H1 (cell line): ENCODE results near the gene NTRK2. TPM values are rescaled to one million over a fixed set of nuclear protein-coding genes. Genes with fewer than 3 reads are reported as not detected.

Experiments
- CTCF ChIA-PET: fragments of 300-600 bp; sonication (Branson Sonifier 250); formaldehyde crosslinking; loops from one replicate; lab custom pipeline; 2021; ENCODE audit not compliant: partially characterized antibody; lab: Charles Lee
- POLR2A ChIA-PET: fragments of 300-600 bp; sonication (Branson Sonifier 250); formaldehyde crosslinking; loops from one replicate; lab custom pipeline; 2021; ENCODE audit warnings: inconsistent platforms; ENCODE audit not compliant: partially characterized antibody; lab: Charles Lee
- DNase-seq, 2 experiments: peaks; one replicate each; pipeline versions ENCODE4 v3.0.0 to v3.0.0-alpha.2; 2010 to 2022; ENCODE audit warnings: low spot score in 2 of 2, low read depth in 1 of 2, mixed read lengths in 1 of 2
- FAIRE-seq: peaks from 2 replicates; lab custom pipeline; 2011; peaks lifted over from hg19 to GRCh38; lab: Jason Lieb, UNC
- H2AFZ ChIP-seq: 2 replicates; pipeline ENCODE4 v1.8.1; 2012; ENCODE audit warnings: low read length, inconsistent platforms
- H2AK5ac ChIP-seq: 2 replicates; pipeline ENCODE4 v1.6.1; 2013; ENCODE audit warnings: low read depth, low read length
- H2BK120ac ChIP-seq: replicated peaks from 2 replicates; pipeline ENCODE3; 2013; ENCODE audit warnings: low read depth, low read length, inconsistent platforms
- H2BK12ac ChIP-seq: 2 replicates; pipeline ENCODE4 v1.6.1; 2013; ENCODE audit warnings: low read depth, low read length
- H2BK15ac ChIP-seq: 2 replicates; pipeline ENCODE4 v1.6.1; 2013; ENCODE audit warnings: low read length
- H2BK20ac ChIP-seq: 2 replicates; pipeline ENCODE4 v1.6.1; 2013; ENCODE audit warnings: low read length
- H2BK5ac ChIP-seq: 2 replicates; pipeline ENCODE4 v1.6.1; 2013; ENCODE audit warnings: low read depth, low read length
- H3K14ac ChIP-seq: 2 replicates; pipeline ENCODE4 v1.6.1; 2013; ENCODE audit warnings: inconsistent platforms; ENCODE audit not compliant: insufficient read length
- H3K18ac ChIP-seq: 2 replicates; pipeline ENCODE4 v1.6.1; 2013; ENCODE audit warnings: low read length; ENCODE audit errors: extremely low read depth
- H3K23ac ChIP-seq: 2 replicates; pipeline ENCODE4 v1.6.1; 2013; ENCODE audit warnings: inconsistent platforms; ENCODE audit not compliant: insufficient read length
- H3K23me2 ChIP-seq: 2 replicates; pipeline ENCODE4 v1.6.1; 2013; ENCODE audit warnings: low read depth, low read length
- H3K27ac ChIP-seq: 2 replicates; pipeline ENCODE4 v1.6.1; 2011; ENCODE audit warnings: low read depth, low read length, inconsistent platforms
- H3K27me3 ChIP-seq, 4 experiments: replicated peaks in 1 of 4; 1 replicate in 1 of 4; 2 replicates in 3 of 4; pipeline versions ENCODE4 v1.6.1 to v1.8.1; 2011 to 2013; ENCODE audit warnings: low read length in 3 of 4, mild to moderate bottlenecking in 3 of 4, inconsistent platforms in 2 of 4, mixed read lengths in 2 of 4, moderate library complexity in 1 of 4; ENCODE audit not compliant: control insufficient read depth in 3 of 4, insufficient read depth in 3 of 4; ENCODE audit errors: extremely low read depth in 1 of 4
- H3K36me3 ChIP-seq, 4 experiments: 2 replicates each; pipeline versions ENCODE4 v1.6.1 to v1.8.1; 2011 to 2013; ENCODE audit warnings: mild to moderate bottlenecking in 4 of 4, low read length in 3 of 4, moderate library complexity in 2 of 4, control low read depth in 1 of 4, inconsistent platforms in 1 of 4; ENCODE audit not compliant: insufficient read depth in 4 of 4, control insufficient read depth in 2 of 4
- H3K4ac ChIP-seq: replicated peaks from 2 replicates; pipeline ENCODE3; 2013; ENCODE audit warnings: low read length, low read depth, mixed read lengths, inconsistent platforms; ENCODE audit not compliant: insufficient read length
- H3K4me1 ChIP-seq, 4 experiments: replicated peaks in 1 of 4; 1 replicate in 1 of 4; 2 replicates in 3 of 4; pipeline versions ENCODE4 v1.6.1 to v1.8.1; 2011 to 2013; ENCODE audit warnings: low read length in 3 of 4, inconsistent platforms in 2 of 4, mixed read lengths in 1 of 4; ENCODE audit not compliant: insufficient read depth in 4 of 4, control insufficient read depth in 3 of 4
- H3K4me2 ChIP-seq, 2 experiments: 2 replicates each; pipeline versions ENCODE4 v1.6.1 to v1.8.1; 2011 to 2013; ENCODE audit warnings: low read depth in 2 of 2, low read length in 2 of 2, control low read depth in 1 of 2, inconsistent platforms in 1 of 2, mild to moderate bottlenecking in 1 of 2; ENCODE audit not compliant: insufficient read depth in 1 of 2
- H3K4me3 ChIP-seq, 4 experiments: fragments of 200-600, 300-600 bp in 1 of 4; sonication (generic), shearing (Covaris generic), sonication (Bioruptor Twin) in 1 of 4; 2 replicates each; pipeline versions ENCODE4 v1.5.1 to v1.8.1; 2011 to 2016; ENCODE audit warnings: low read length in 4 of 4, low read depth in 3 of 4, control low read depth in 2 of 4, inconsistent platforms in 2 of 4, mild to moderate bottlenecking in 2 of 4, mixed read lengths in 1 of 4, moderate library complexity in 1 of 4; ENCODE audit not compliant: insufficient read depth in 2 of 4; ENCODE audit errors: extremely low read depth in 1 of 4
- H3K56ac ChIP-seq: replicated peaks from 2 replicates; pipeline ENCODE3; 2013; ENCODE audit warnings: low read depth, mild to moderate bottlenecking, mixed read lengths, low read length, inconsistent platforms; ENCODE audit not compliant: insufficient read length
- H3K79me1 ChIP-seq: 2 replicates; pipeline ENCODE4 v1.6.1; 2013; ENCODE audit warnings: low read depth, low read length, control low read depth
- H3K79me2 ChIP-seq, 2 experiments: 2 replicates each; pipeline versions ENCODE4 v1.6.1 to v1.8.1; 2012 to 2013; ENCODE audit warnings: low read length in 2 of 2, mild to moderate bottlenecking in 2 of 2, inconsistent platforms in 1 of 2; ENCODE audit not compliant: insufficient read depth in 2 of 2, control insufficient read depth in 1 of 2
- H3K9ac ChIP-seq, 4 experiments: replicated peaks in 1 of 4; 1 replicate in 1 of 4; 2 replicates in 3 of 4; pipeline versions ENCODE4 v1.6.1 to v1.8.1; 2011 to 2013; ENCODE audit warnings: low read depth in 3 of 4, low read length in 3 of 4, control low read depth in 2 of 4, mild to moderate bottlenecking in 2 of 4, moderate library complexity in 2 of 4, inconsistent platforms in 1 of 4; ENCODE audit errors: extremely low read depth in 1 of 4
- H3K9me3 ChIP-seq, 2 experiments: 2 replicates each; pipeline versions ENCODE4 v1.6.1 to v1.8.1; 2012 to 2013; ENCODE audit warnings: mild to moderate bottlenecking in 2 of 2, moderate library complexity in 2 of 2, control low read depth in 1 of 2, inconsistent platforms in 1 of 2, low read depth in 1 of 2, low read length in 1 of 2, mixed read lengths in 1 of 2; ENCODE audit not compliant: insufficient read depth in 2 of 2
- H4K20me1 ChIP-seq, 2 experiments: replicated peaks in 1 of 2; 2 replicates each; pipeline versions ENCODE3 to v1.8.1; 2011 to 2013; ENCODE audit warnings: inconsistent platforms in 2 of 2, low read length in 2 of 2, mild to moderate bottlenecking in 1 of 2; ENCODE audit not compliant: insufficient read depth in 2 of 2, control insufficient read depth in 1 of 2
- H4K5ac ChIP-seq: 2 replicates; pipeline ENCODE4 v1.6.1; 2013; ENCODE audit warnings: low read length, low read depth, mixed read lengths, inconsistent platforms; ENCODE audit not compliant: insufficient read length
- H4K8ac ChIP-seq: 2 replicates; pipeline ENCODE4 v1.8.0; 2013; ENCODE audit warnings: mild to moderate bottlenecking, moderate library complexity, low read length, inconsistent platforms; ENCODE audit not compliant: insufficient read depth; ENCODE audit errors: extremely low read depth
- H4K91ac ChIP-seq: replicated peaks from 2 replicates; pipeline ENCODE3; 2013; ENCODE audit warnings: low read length, mixed read lengths, inconsistent platforms; ENCODE audit not compliant: insufficient read length
- CBX8 ChIP-seq: fragments of 300-800, 300-1000 bp; sonication (generic); IDR thresholded peaks from 2 replicates; pipeline ENCODE4 v1.7.1; 2016; ENCODE audit warnings: low read depth, low read length, borderline replicate concordance
- CTBP2 ChIP-seq: IDR thresholded peaks from 2 replicates; pipeline ENCODE4 v1.7.0; 2011; ENCODE audit warnings: borderline replicate concordance, mild to moderate bottlenecking, moderate library complexity, mixed read lengths, low read length; ENCODE audit not compliant: insufficient read depth, insufficient read length
- NANOG ChIP-seq: IDR thresholded peaks from 2 replicates; pipeline ENCODE4 v1.6.1; 2011; ENCODE audit warnings: low read length, low read depth, mild to moderate bottlenecking, inconsistent platforms; ENCODE audit not compliant: insufficient read depth, poor library complexity, severe bottlenecking
- SIRT6 ChIP-seq: IDR thresholded peaks from one replicate; pipeline ENCODE4 v1.7.1; 2012; ENCODE audit warnings: low read length, inconsistent platforms
- SIX5 ChIP-seq: IDR thresholded peaks from 2 replicates; pipeline ENCODE4 v1.6.1; 2011; ENCODE audit warnings: mild to moderate bottlenecking, low read depth, low read length
- SP2 ChIP-seq: IDR thresholded peaks from 2 replicates; pipeline ENCODE4 v1.6.1; 2012; ENCODE audit warnings: mild to moderate bottlenecking, low read length, inconsistent platforms
- SRF ChIP-seq: IDR thresholded peaks from 2 replicates; pipeline ENCODE4 v1.6.1; 2011; ENCODE audit warnings: mild to moderate bottlenecking, low read depth, low read length, moderate library complexity
- TCF12 ChIP-seq: IDR thresholded peaks from 2 replicates; pipeline ENCODE4 v1.6.1; 2011; ENCODE audit warnings: low read depth, mild to moderate bottlenecking, low read length
- ZNF274 ChIP-seq: IDR thresholded peaks from 2 replicates; pipeline ENCODE4 v1.7.0; 2012; ENCODE audit warnings: low read length, borderline replicate concordance; ENCODE audit errors: extremely low read depth
- WGBS, 2 experiments: shearing (Covaris generic) in 1 of 2; methylation state at CpG; one replicate each; pipeline versions ENCODE4 v1.1.6 to v1.1.7; 2013 to 2015; ENCODE audit warnings: low lambda C conversion rate in 2 of 2, mixed read lengths in 2 of 2, inconsistent platforms in 1 of 2, low coverage in 1 of 2, missing lambda C conversion rate in 1 of 2; ENCODE audit not compliant: insufficient replicate concordance in 2 of 2, insufficient coverage in 1 of 2, insufficient read length in 1 of 2; ENCODE audit errors: extremely low coverage in 1 of 2, missing lambda C conversion rate in 1 of 2; 5-methylcytosine and 5-hydroxymethylcytosine counted together
- polyA plus RNA-seq, 7 experiments: library from polyadenylated mRNA; depleted of rRNA in 3 of 7; stranded (reverse) in 5 of 7; unstranded in 2 of 7; fragments of >200 nt in 5 of 7; fragments of 200-250 nt in 2 of 7; gene quantifications; 1 replicate in 5 of 7; 2 replicates in 1 of 7; 4 replicates in 1 of 7; pipeline versions ENCODE4 v1.2.1 to v1.2.3, GENCODE V29; 2011 to 2013; ENCODE audit warnings: missing spikeins in 2 of 7, mixed read lengths in 2 of 7
- total RNA-seq: library from RNA; stranded (reverse); fragmentation: NEBNext Ultra II Directional; extraction: Animal tissue kit (Norgen Biotek cat#: 25700); gene quantifications from 2 replicates; pipeline ENCODE4 v1.2.1, GENCODE V29; 2021

The NTRK2 gene
- total and polyA plus RNA-seq, 2 of the 8 experiments (the other 6 are each of a cell fraction or from before 2014, with no cell fraction given): 0.03 to 0.04 TPM

DNA sequence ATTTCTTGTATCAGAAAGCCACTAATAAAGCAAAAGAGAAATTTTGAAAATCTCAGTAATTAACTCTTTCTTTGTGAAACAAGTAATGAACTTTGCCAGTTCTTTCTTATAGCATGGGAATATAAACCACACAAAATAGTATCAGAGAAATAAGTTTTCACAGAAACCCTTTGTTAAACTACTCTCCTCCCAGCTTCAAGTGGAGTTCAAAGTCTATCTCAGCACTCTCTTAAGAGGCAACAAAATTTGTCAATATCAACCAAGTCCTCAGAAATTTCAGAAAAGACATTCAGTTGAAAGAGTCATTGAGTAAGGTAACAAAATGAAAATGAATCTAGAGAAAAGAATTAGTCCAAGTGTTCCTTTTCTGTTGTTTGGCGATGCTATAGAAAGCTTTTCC is 89.3 kb downstream of the NTRK2 start:
- H3K9ac ChIP-seq: no peak overlapping the region
- H4K20me1 ChIP-seq: no peaks in the 10 kb centered on the region
- no peak overlapping the region for H3K23ac ChIP-seq
- no peak overlapping the region for H3K4me2 ChIP-seq
- WGBS, 2 experiments: 95% methylated on average over 1 of the region's 1 CpG; no CpG with 5 or more reads in 1 of the 2 experiments
- FAIRE-seq (no peak), DNase-seq (no peak)
- H3K36me3 ChIP-seq: no peaks in the 10 kb centered on the region
- TF ChIP-seq NANOG (no peak), SRF (no peak), CBX8 (no peak), CTBP2 (no peak), SP2 (no peak), SIRT6 (no peak), ZNF274 (no peak), SIX5 (no peak), TCF12 (no peak)
- H2BK5ac ChIP-seq: no peak overlapping the region
- ChIA-PET CTCF (interaction anchor here (1.1 to 1.2 kb wide), 2 partner anchors 23 to 60 kb away, joined by 4 to 5 read pairs; no protein-coding TSS in a partner anchor), POLR2A (no interaction called here)
- H2BK15ac ChIP-seq: no peak overlapping the region
- H3K79me2 ChIP-seq: no peaks in the 10 kb centered on the region
- no peaks in the 10 kb centered on the region for H3K27me3 ChIP-seq
- H4K8ac ChIP-seq: no peak overlapping the region
- no peak overlapping the region for H2BK12ac ChIP-seq
- H3K14ac ChIP-seq: no peak overlapping the region
- H3K9me3 ChIP-seq: no peaks in the 10 kb centered on the region
- H3K4ac ChIP-seq: no peak overlapping the region
- no peak overlapping the region for H3K27ac ChIP-seq
- H4K91ac ChIP-seq: no peak overlapping the region
- H3K79me1 ChIP-seq: no peaks in the 10 kb centered on the region
- H3K56ac ChIP-seq: no peak overlapping the region
- H2BK120ac ChIP-seq: no peak overlapping the region
- no peaks in the 10 kb centered on the region; a peak in 1 of 7 replicates for H3K4me1 ChIP-seq
- H4K5ac ChIP-seq: no peak overlapping the region
- H2AK5ac ChIP-seq: no peak overlapping the region
- H3K4me3 ChIP-seq: no peak overlapping the region
- H2BK20ac ChIP-seq: no peak overlapping the region
- H3K18ac ChIP-seq: no peak overlapping the region
- no peaks in the 10 kb centered on the region for H3K23me2 ChIP-seq
- H2AFZ ChIP-seq: no peak overlapping the region
